Activated naive CD4-positive, alpha-beta T cell treated with anti-CD3 and anti-CD28 coated beads, Interleukin-2, amount 50 U/mL, for 16 hours (primary cell): ENCODE results near the gene CHADL.

ENCODE experiments used
- DNase-seq: peaks from one replicate; pipeline ENCODE4 v3.0.0-alpha.2; 2020

Gene CHADL

DNA sequence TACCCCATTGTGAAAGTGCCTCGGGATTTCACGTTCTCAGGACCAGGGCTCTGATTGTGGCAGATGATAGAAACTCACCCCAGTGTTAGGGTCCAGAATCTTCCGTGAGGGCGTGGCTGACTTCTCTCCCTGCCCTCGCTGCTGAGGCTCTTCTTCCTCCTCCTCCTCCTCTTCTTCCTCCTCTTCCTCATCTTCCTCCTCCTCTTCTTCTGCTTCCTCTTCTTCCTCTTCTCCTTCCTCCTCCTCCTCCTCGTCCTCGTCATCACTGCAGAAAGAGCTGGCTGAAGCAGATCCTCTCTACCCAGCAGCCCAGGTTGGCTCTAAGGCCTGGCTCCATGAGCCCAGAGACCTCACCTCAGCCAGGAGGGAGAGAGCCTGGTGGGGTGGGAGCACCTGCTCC is 13.5 kb upstream of the CHADL start:
- no peak for DNase-seq

DNA sequence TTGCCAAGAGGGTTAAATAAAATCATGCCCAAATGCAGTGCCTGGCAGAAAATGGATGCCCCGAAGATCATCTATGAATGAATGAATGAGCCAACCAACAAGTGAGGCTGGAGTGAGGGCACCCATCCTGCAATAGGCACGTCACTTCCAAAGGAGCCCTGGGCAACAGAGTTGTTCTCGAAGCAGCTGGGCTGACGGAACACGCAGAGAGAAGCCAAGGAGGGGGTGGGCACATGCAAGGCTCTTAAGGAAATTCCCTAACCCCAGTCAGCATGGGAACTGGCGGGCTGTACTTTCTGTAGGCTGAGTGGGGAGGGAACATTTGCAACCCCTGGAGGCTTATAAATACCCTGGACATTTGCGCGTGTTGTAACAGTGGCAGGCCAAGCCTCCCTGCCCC is 11.6 kb upstream of the CHADL start:
- DNase-seq = no peak

DNA sequence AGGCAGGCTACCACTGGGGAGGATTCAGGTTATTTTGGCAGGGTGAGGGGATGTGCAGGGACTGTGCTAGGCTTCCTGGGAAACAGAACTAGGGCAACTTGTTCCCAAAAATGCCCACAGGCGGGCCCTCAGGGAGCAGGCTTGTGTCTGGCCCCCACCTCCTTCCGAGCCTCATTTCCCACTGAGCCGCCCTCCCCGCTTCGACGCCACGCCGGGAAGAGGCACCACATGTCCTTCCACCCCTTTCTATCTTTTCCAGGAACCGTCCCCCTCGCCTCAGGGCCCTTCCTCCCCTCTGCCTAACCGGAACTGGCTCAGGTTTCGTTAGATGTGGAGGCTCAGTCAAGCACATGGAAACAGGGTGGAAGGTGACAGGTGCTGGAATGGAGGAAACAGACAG is 9.4 kb upstream of the CHADL start:
- no peak for DNase-seq

DNA sequence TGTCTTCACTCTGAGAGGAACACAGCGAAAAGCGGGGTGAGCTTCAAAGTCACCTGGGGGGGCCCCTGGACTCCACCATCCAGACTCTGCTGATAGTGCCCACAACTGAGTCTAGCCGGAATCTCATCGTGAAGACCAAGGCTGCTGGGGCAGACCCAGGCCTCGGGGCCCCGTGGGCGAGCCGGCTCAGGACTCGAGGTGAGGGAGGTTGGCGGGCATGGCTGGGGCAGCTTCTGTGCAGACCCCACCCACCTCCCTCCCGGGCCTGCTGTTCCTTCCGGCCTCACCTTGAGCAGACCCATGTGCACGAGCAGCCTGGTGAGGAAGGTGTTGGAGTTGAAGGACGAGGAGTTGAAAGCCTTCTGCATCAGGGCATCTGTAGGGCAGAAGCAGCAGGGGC is 8.7 kb upstream of the CHADL start:
- DNase-seq = no peak

DNA sequence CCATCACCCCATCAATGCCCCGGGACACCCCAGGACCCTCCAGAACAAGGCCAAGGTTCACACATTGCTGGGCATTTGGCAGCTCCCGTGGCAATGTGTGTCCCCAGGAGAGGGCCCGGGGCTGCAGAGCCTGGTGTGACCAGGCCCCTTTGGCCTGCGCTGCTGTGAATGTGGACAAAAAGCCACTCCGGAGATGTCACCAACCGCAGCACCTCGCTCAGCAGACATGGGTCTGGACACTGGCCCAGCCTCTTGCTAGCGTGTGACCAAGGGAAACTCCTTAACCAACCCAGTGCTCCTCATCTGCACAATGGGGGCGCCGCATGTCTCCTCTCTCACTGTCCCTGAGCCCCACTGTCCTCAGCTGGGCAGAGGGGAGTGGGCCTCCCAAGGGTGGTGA is 8.0 kb upstream of the CHADL start:
- no peak for DNase-seq

DNA sequence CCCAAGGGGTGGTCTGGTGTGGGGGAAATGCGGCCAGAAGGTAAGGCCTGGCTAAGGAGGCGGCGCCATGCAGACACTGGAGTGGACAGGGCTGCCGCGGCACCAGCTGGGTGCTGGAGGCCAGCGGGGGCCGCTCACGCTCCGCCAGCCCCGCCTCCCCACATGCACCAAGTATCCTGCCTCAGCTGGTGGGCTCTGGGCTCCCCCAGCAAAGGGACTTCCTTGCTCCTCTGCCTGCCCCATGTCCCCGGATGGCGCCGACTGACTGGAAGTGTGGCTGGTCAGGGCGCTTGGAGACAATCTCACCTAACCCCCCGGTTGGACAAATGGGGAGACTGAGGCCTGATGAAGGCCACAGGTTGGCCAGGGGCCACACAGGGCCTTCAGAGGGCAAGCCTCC is 7.6 kb upstream of the CHADL start:
- DNase-seq = no peak

DNA sequence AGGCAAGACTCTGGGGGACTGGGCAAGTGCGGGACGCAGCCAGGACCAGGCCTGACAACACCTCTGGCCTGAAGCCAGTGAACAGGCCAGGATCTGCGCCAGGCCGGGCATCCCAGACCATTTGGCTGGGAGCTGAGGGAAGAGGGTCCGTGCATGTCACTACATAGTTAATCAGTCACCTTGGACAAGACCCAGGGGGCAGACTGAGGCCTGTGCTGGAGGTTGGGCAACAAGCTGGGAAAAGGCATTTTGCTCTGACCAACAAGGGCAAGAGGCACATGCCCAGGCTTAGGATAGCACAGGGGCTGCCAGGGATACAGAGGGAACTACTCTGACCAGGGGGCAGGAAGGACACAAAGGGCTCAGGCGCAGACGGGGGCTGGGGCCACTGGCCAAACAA is 7.0 kb upstream of the CHADL start:
- DNase-seq = no peak

DNA sequence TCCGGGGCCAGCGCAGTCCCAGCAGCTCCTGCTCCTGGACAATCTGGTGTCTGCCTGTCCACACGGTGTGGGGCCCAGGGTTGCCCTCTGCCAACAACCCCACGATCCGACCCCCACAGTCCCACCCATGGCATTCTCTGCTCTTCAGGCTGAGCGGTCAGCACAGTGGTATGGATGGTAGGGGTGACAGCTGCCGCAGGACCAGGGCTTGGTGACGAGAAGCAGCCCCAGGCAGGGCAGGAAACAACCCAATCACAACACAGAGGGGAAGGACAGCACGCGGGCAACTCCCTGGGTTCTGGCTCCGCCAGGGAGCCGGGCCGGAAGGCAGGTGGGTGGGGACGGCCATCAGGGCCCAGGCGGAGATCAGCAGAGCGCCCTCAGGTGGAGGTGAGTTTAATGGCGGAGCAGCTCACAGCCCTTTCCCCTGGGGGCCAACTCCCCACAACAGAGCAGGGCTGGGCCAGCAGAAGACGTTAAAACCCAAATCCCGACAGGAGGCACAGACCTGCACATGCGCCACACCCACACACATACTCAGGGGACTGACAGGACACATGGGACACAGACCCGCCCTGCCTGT is 5.3 kb upstream of the CHADL start:
- no peak for DNase-seq

DNA sequence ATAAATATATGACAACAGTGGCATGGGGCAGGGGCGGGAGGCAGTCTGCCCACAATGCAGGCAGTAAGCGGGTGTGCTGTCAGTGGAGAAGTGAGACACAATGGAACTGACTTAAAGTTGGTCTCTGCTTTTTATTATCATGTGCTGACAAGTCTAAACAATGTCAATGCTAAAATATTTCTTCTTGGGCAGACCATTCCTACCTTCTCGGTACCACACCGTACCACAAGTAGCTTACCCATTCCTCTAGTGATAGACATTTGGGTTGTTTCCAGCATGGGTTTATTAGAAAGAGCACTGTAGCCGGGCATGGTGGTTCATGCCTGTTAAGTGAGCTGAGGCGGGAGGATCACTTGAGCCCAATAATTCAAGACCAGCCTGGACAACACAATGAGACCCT is 2.6 kb upstream of the CHADL start:
- no peak for DNase-seq

DNA sequence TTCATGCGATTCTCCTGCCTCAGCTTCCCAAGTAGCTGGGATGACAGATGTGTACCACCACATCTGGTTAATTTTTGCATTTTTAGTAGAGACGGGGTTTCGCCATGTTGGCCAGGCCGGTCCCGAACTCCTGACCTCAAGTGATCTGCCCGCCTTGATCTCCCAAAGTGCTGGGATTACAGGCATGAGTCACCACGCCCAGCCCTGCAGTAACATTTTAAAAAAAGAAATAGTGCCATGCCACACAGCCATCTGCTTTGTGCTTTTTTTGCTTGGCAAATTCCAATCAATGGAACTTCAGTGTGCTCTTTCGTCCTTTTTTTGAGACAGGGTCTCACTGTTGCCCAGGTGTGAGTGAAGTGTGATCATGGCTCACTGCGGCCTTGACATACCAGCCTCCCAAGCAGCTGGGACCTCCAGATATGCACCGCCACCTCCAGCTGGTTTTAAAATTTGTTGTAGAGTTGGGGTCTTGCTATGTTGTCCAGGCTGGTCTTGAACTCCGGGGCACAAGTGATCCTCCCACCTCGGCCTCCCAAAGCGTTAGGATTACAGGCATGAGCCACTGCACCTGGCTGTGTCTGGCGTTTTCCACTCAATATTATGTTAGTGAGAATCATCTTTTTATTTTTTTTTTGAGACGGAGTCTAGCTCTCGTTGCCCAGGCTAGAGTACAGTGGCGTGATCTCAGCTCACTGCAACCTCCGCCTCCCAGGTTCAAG is 1.8 kb upstream of the CHADL start:
- no peak for DNase-seq

DNA sequence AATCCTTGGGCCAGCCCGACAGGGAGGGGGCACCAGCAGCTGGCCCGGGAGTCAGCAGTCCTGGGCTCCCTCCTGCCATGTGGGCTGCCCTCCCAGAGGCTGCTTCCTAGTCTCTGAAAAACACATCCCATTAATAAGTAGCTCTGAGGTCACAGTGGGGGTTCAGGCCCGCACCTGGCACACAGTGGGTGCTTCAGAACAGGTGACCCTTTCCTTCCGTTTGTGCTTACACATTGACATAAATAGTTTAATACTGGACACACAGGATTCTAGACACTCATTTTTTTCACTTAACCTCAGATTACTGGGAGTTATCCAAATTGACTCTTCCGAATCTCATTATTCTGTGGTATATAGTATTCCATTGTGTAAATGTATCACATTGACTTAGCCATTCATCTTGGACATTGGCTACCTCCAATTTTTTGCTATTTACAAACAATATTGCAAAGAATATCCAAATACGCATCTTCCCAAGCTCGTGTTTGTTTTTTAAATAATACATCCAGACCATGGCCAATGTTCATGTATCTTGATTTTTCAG is 474 bp upstream of the CHADL start:
- no peak for DNase-seq

DNA sequence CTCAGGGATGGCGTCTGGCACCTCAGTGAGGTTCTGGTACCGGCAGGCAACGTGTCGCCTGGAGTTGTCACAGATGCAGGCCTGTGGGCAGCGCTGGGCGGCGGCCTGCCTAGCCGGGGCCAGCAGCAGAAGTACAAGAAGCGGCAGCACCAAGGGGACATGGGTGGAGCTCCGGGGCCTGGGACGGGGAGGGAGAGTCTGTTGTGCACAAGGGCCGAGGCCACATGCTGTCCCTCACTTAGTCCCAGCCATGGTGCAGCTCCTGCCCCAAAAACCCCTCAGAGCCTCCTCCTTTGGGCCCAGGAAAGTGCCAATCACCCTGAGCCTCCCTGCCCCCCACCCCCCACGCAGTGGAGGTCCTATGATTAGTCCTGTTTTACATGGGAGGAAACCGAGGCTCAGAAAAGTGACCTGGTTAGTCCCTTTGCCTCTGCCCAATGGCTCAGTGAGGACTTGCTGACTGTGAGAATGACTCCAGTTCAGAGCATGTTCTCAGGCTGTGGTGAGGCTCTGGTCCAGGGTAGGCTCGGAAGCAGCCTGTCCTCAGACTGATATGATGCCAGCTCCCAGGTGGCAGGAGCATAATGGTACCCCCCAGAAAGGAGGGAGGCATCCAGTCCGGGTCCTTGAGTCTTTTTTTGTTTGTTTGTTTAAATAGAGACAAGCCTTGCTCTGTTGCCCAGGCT is 1.1 kb downstream of the CHADL start:
- DNase-seq = no peak

DNA sequence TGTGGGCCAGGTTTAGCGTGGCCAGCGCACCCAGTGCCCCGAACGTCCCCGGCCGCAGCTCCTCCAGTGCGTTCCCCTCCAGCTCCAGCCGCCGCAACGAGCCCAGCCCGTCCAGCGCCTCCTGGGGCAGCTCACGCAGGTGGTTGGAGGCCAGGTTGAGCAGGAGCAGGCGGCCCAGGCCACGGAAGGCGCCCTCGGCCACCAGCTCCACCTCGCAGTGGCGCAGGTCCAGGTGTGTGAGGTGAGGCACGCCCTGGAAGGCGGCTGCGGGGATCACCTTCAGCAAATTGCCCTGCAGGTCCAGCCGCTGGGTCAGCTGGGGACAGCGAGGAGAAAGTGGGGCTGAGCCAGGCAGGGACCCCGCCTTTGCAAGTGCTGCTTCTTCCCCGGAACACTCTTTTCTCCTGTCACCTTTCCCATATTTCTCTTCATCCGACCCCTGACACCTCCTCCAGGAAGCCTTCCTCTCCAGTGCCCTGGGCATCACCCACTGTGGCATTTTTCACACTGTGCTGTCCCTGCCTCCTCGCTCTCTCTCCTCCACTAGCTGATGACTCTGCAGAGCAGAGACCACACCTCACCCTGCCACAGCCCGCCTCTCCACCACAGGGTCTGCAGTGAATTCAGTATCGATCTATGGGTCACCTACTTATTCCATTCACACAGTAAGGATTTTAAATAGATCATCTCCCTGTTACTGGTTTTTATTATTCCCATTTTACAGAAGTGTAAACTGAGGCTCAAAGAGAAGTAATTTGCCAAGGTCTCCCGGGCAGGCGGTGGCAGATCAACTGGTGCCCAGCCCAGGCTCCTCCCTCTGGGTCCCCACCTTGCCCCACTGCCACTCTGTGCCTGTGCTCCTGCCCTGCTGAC is 1.9 kb downstream of the CHADL start:
- no peak for DNase-seq

DNA sequence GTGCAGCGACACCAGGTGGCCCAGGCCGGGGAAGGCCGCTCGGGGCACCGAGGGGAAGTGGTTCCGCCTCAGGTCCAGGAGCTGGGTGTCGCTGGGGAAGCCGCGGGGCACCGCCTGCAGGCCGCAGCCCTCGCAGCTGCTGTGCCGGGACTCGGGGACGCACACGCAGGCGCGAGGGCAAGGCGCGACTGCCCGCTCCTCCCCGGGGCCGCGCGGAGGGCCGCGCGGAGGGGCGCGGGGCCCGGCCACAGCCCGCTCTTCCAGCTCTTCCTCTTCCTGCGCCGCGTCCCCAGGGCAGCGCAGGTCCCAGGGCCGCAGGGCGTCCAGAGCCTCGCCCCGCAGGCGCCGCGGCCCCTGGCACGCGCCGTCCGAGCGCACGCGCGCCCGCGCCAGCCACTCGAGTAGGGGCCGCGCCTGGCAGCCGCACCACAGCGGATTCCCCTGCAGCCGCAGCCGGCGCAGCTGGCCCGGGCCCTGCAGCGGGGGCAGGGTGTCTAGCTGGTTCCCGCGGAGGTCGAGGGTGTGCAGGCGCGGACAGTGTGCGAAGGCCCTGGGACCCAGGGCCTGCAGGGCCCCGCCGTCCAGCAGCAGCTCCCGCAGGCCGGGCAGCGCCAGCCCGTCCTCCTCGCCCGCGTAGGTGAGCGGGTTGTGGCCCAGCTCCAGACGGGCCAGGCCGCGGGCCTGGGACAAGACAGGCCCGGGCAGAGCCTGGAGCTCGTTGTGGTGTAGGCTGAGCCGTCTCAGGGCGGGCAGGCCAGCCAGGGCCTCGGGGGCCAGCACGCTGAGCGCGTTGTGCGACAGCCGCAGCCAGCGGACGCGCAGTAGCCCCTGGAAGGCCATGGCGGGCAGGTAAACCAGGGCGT is 2.8 kb downstream of the CHADL start:
- peak; percentile 81 for DNase-seq

DNA sequence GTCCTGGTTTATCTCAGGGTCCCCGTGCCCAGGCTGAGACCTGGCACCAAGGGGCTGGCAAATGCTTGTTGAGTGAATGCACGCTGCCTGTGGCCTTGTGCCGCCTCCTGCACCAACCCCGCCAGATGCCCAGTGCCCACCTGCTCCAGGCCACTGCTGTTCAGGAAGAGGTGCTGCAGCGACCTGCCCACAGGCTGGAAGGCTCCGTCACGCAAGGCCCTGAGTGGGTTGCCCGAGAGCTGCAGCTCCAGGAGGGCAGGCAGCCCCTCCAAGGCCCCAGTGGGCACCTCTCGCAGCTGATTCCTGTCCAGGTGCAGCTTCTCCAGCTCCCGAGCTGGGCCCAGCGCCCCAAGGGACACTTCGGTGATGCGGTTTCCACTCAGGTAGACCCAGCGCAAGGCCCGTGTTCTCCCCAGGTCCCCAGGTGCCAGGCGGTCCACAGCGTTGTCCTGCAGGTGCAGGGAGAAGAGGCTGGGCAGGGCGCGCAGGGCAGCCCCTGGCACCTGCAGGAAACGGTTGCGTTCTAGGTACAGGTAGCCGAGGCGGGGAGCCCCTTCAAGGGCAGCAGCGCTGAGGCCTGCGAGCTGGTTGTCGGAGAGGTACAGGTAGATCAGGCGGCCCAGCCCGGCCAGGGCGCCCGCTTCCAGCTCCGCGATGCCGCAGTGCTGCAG is 3.6 kb downstream of the CHADL start:
- DNase-seq = no peak

DNA sequence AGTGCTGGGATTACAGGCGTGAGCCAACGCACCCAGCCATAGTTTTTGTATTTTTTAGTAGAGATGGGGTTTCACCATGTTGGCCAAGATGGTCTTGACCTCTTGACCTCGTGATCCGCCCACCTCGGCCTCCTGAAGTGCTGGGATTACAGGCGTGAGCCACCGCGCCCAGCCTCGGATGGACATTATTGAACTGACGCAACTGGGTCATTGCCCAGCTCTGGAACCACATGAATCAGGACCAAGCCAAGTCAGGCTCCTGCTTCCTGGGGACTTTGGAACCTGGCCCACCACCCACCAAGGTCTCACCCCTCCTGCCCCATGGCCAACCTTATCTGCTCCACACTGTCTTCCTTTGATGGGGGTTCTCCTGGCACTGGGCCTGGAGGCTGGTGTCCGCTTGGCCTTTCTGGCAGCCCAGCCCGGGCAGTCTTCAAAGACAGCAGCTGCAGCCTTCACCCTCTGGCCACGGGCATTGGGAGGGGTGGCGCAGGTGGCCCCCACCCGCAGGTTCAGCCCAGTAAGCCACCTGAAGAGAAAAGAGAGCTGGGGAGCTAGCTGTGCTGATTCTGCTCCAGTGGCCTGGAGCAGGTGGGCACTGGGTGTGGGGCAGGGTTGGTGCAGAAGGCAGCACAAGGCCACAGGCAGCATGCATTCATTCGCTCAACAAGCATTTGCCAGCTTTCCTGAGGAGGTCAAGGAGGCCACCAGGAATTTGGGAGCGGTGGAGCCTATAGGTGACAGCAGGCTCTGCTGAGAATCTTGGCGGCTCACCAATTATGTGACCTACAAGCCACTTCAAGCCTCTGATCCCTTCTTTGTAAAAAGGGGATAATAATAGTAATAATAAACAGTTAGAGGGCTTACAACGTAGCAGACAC is 5.7 kb downstream of the CHADL start:
- DNase-seq = no peak

DNA sequence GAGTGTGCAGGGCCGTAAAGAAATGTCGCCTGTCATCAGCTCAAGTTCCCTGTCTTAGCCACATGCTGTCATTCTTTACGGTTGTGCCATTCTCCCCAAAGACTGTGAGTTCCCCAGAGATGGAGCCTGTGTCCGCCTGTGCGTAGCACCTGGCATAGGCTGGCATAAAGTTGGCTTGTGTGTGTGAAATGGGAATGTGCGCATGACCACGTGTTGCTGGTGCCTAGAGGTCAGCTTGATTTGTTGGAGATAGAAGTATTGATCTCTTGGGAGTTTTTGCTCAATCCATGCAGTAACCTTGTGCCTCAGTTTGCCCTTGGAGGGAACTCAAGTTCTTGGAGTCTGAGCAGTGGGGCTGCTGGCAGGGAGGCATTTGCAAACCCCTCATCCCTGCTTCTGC is 9.4 kb downstream of the CHADL start:
- DNase-seq = no peak

DNA sequence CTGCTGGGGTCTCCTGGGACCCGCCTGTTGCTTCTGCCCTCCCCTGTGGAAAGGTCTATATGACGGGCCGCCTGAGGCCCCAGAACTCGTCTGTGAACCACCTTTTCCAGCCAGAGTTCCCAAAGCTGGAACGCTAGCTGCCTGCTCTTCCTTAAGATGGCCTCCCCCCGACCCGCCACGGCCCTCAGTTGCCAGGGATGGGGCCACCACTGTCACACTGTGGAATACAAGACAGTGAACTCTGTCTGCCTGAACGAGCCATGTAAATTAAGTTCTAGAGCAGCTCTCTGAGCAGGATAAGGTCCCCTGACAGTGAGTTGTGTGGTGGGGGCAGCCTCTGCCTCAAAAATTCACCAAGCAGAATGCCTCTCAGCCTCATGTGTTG is 10.3 kb downstream of the CHADL start:
- no peak for DNase-seq

DNA sequence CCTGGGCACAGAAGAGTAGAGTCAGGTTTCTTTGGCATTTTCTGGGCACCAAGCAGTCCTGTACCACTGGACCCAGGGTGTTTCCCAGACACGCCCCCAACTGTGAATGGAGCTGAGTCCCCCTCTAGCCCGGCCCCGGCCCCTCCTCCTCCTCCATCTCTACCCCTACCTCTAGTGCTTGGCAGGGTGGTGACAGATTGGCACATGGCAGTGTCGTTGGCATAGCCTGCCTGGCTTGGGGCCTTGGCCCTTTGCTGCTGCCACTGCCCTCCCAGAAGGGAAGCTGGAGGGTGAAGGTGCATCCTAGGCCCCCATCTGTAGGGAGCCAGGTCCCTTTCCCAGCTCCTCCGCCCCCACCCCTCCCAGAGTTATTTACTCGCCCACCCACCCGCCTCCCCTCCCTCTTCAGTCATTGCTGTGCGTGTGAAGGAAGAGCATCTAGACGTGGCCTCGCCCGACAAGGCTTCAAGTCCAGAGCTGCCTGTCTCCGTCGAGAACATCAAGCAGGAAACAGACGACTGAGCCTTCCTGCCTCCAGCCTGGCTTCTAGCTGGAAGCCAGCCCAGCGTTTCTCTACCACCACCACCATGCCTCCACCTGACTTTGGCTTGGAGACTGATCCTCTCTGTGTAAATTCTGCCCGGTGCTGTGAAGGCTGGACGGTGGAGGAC is 10.9 kb downstream of the CHADL start:
- no peak for DNase-seq

DNA sequence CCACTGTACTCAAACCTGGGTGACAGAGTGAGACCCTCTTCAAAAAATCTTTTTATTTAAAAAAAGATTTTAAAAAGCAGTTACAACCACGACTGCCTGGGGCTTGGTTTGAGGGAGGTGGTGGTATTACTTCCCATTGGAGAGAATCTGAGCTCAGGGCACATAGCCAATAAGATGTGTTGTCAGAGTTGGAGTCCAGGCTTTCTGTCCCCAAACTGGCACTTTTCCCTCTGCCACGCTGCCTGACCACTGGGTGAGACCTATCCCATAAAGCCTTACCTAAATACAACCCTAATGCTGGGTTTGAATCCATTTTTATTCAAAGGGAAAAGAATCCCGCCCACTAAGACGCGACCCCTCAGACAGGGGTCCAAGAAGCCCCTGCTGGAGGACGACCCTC is 11.5 kb downstream of the CHADL start:
- DNase-seq = no peak
